Heart left ventricle (tissue), 13 donors: ENCODE measurements around the gene TBX5.

Experiments used
- CTCF ChIP-seq, 12 donors: fragments of 200-600 bp; sonication (generic) in 4 of 12; IDR thresholded peaks; one replicate each; pipeline versions ENCODE4 v1.5.0 to v1.8.0; 2018 to 2022; ENCODE audit warnings: antibody characterized with exemption in 12 of 12, mild to moderate bottlenecking in 5 of 12
- POLR2A ChIP-seq, 2 donors: fragments of 450-650 bp; IDR thresholded peaks; one replicate each; pipeline ENCODE4 v1.6.1; 2017; ENCODE audit warnings: antibody characterized with exemption in 2 of 2, mild to moderate bottlenecking in 2 of 2, moderate library complexity in 2 of 2
- donor health status: ischemic (EF 13 %, LVEDD 7.1; RV severe dilation, severe dysfunction).
- donor health status: DM: no; HTN: yes; CAD: no.
- donor health status: DM: no; HTN: no; CAD: no.
- donor health status: ischemic (EF 25% LVEDD 6.9; RV normal size, moderate dysfunction).
- donor health status: ischemic (EF 25% LVEDD 5.7; RV mildly dilated, moderate dysfunction).
- donor health status: ischemic (EF 35%, LVEDD 5.7; RV mildly dilated, moderate dysfunction).
- donor health status: nonischemic (EF 11% LVEDD 7.7; RV severe dilation, severe dysfunction).
- donor health status: DM: yes; HTN: yes; CAD: no.
- donor health status: PGD.
- donor health status: ischemic (EF 29% LVEDD 5.4; RV normal size, mild dysfunction).
- donor health status: nonischemic (EF 23%, LVEDD 6.1; RV moderate dilation, normal function).

- TF ChIP-seq CTCF (IDR thresholded peaks at IDR 0.05) (no peak), POLR2A (IDR thresholded peaks at IDR 0.05) (no peak)
These were observed 14.9 kb downstream of the TBX5 start for GRCh38 chr12:114391088-114391487.
